ENCODE measurements around the gene BRD7. TPM values are rescaled to one million over a fixed set of nuclear protein-coding genes. Genes with fewer than 3 reads are reported as not detected.

The BRD7 gene
- total RNA-seq, 2 donors from 2014 or later = 56.9 to 63.5 TPM

- Histone ChIP-seq H3K9me3 (no peaks in the 10 kb centered on the region), H3K36me3 (no peaks in the 10 kb centered on the region), H3K4me3 (peak within 1 kb of the TSS; percentile 71), H3K4me1 (ENCODE audit: control insufficient read depth in 1 of 2, low read depth in 2 of 2) (peaks cover 10 to 33% of the 10 kb centered on the region in 2 donors), H3K27ac (peak within 1 kb of the TSS in 1 of 2 donors; percentile 51), H3K27me3 (replicated peaks; ENCODE audit: insufficient read depth) (no peaks in the 10 kb centered on the region)
- DNase-seq (ENCODE audit: low spot score) (no peak), ATAC-seq (ENCODE audit: insufficient number of reproducible peaks, low FRiP score, low read depth) (peak; percentile 74)
- no peak for TF ChIP-seq CTCF (IDR thresholded peaks at IDR 0.05)
Measured at GRCh38 chr16:50266337-50267091, 102.3 kb downstream of the BRD7 start, which contains the start of gene ADCY7. ADCY7 (plus strand) TSS chr16:50266551; CDS start chr16:50288180, 21,629 bp downstream.

Other genes with a start within 250 kb of the BRD7 start
- gene TENT4B, start 215.7 kb downstream of the BRD7 start, total RNA-seq = 10 to 100 TPM; 15.0 to 15.9 TPM
- 10 to 100 TPM; 35.9 to 39.8 TPM for gene ADCY7, start 102.4 kb downstream of the BRD7 start, total RNA-seq
- gene NKD1, start 179.4 kb upstream of the BRD7 start, total RNA-seq = 10 to 100 TPM; 30.2 to 41.7 TPM